ENCODE measurements around the gene ANKRD10.

ANKRD10 gene

GRCh38 chr13:110936519-110936918, 21.6 kb upstream of the ANKRD10 start:
- no peaks in the 10 kb centered on the region for H3K27me3 ChIP-seq (ENCODE audit: low read depth)
- H3K4me1 ChIP-seq = no peaks in the 10 kb centered on the region
- no peaks in the 10 kb centered on the region for H3K36me3 ChIP-seq (replicated peaks)
- in situ Hi-C loops (cut with MboI; ENCODE audit: low sequenced_read_pairs) = no loop called here
- peaks cover 2% of the 10 kb centered on the region; the same call in 1 of the 2 replicates for H3K9me3 ChIP-seq
- H3K4me3 ChIP-seq = no peak overlapping the region
- DNase-seq (ENCODE audit: low spot score in 2 of 2) = no peak

GRCh38 chr13:110932588-110932987, 17.7 kb upstream of the ANKRD10 start:
- in situ Hi-C loops (cut with MboI; ENCODE audit: low sequenced_read_pairs) = no loop called here

GRCh38 chr13:110929104-110929777, 14.4 kb upstream of the ANKRD10 start:
- in situ Hi-C loops (cut with MboI; ENCODE audit: low sequenced_read_pairs) = no loop called here
- DNase-seq (ENCODE audit: low spot score in 2 of 2) = no peak

More at GRCh38 chr13:110932588-110932987, 17.7 kb upstream of the ANKRD10 start:
- no peaks in the 10 kb centered on the region for H3K36me3 ChIP-seq (replicated peaks)
- no peak for DNase-seq (ENCODE audit: low spot score in 2 of 2)
- no peak overlapping the region for H3K4me3 ChIP-seq
- H3K27me3 ChIP-seq (ENCODE audit: low read depth) = peaks cover 13% of the 10 kb centered on the region
- H3K9me3 ChIP-seq = peaks cover 2% of the 10 kb centered on the region; the same call in 1 of the 2 replicates
- H3K4me1 ChIP-seq = no peaks in the 10 kb centered on the region

GRCh38 chr13:110925023-110925612, 10.2 kb upstream of the ANKRD10 start:
- H3K9me3 ChIP-seq = no peaks in the 10 kb centered on the region; the same call in 1 of the 2 replicates
- no peak overlapping the region for H3K4me3 ChIP-seq
- H3K27me3 ChIP-seq (ENCODE audit: low read depth) = peaks cover 8% of the 10 kb centered on the region
- in situ Hi-C loops (cut with MboI; ENCODE audit: low sequenced_read_pairs) = no loop called here
- no peaks in the 10 kb centered on the region for H3K36me3 ChIP-seq (replicated peaks)
- peak; percentile 29 to 60 for DNase-seq (ENCODE audit: low spot score in 2 of 2)
- peaks cover 6% of the 10 kb centered on the region for H3K4me1 ChIP-seq

More at GRCh38 chr13:110929104-110929777, 14.4 kb upstream of the ANKRD10 start:
- peaks cover 2% of the 10 kb centered on the region; the same call in 1 of the 2 replicates for H3K9me3 ChIP-seq
- H3K27me3 ChIP-seq (ENCODE audit: low read depth) = peaks cover 13% of the 10 kb centered on the region
- H3K4me1 ChIP-seq = peaks cover 6% of the 10 kb centered on the region
- no peaks in the 10 kb centered on the region for H3K36me3 ChIP-seq (replicated peaks)
- H3K4me3 ChIP-seq = no peak overlapping the region

- in situ Hi-C loops (cut with MboI; ENCODE audit: low sequenced_read_pairs) = no loop called here
Measured at GRCh38 chr13:110924639-110924934, 9.7 kb upstream of the ANKRD10 start.

GRCh38 chr13:110923777-110924638, 9.1 kb upstream of the ANKRD10 start:
- H3K9me3 ChIP-seq = no peaks in the 10 kb centered on the region
- H3K4me3 ChIP-seq = no peak overlapping the region
- in situ Hi-C loops (cut with MboI; ENCODE audit: low sequenced_read_pairs) = no loop called here
- peaks cover 6% of the 10 kb centered on the region for H3K4me1 ChIP-seq
- no peaks in the 10 kb centered on the region for H3K36me3 ChIP-seq (replicated peaks)
- DNase-seq (ENCODE audit: low spot score in 2 of 2) = no peak
- H3K27me3 ChIP-seq (ENCODE audit: low read depth) = peaks cover 4% of the 10 kb centered on the region; the same call in 1 of the 2 replicates

More at GRCh38 chr13:110924639-110924934, 9.7 kb upstream of the ANKRD10 start:
- DNase-seq (ENCODE audit: low spot score in 2 of 2) = no peak
- peaks cover 6% of the 10 kb centered on the region for H3K4me1 ChIP-seq
- H3K9me3 ChIP-seq = no peaks in the 10 kb centered on the region
- H3K36me3 ChIP-seq (replicated peaks) = no peaks in the 10 kb centered on the region
- no peak overlapping the region for H3K4me3 ChIP-seq
- peaks cover 4% of the 10 kb centered on the region; the same call in 1 of the 2 replicates for H3K27me3 ChIP-seq (ENCODE audit: low read depth)

GRCh38 chr13:110923086-110923485, 8.2 kb upstream of the ANKRD10 start:
- peaks cover 6% of the 10 kb centered on the region for H3K4me1 ChIP-seq
- H3K27me3 ChIP-seq (ENCODE audit: low read depth) = peaks cover 3% of the 10 kb centered on the region; the same call in 1 of the 2 replicates
- no peak overlapping the region for H3K4me3 ChIP-seq
- no peaks in the 10 kb centered on the region for H3K9me3 ChIP-seq
- no peak for DNase-seq (ENCODE audit: low spot score in 2 of 2)
- in situ Hi-C loops (cut with MboI; ENCODE audit: low sequenced_read_pairs) = no loop called here
- H3K36me3 ChIP-seq (replicated peaks) = no peaks in the 10 kb centered on the region

GRCh38 chr13:110922506-110922905, 7.6 kb upstream of the ANKRD10 start:
- no peak for DNase-seq (ENCODE audit: low spot score in 2 of 2)

GRCh38 chr13:110921695-110922094, 6.8 kb upstream of the ANKRD10 start:
- in situ Hi-C loops (cut with MboI; ENCODE audit: low sequenced_read_pairs) = no loop called here
- Histone ChIP-seq H3K27me3 (ENCODE audit: low read depth) (no peaks in the 10 kb centered on the region), H3K36me3 (replicated peaks) (no peaks in the 10 kb centered on the region), H3K4me1 (peaks cover 6% of the 10 kb centered on the region), H3K9me3 (no peaks in the 10 kb centered on the region), H3K4me3 (no peak overlapping the region)
- no peak for DNase-seq (ENCODE audit: low spot score in 2 of 2)

More at GRCh38 chr13:110922506-110922905, 7.6 kb upstream of the ANKRD10 start:
- H3K36me3 ChIP-seq (replicated peaks) = no peaks in the 10 kb centered on the region
- H3K27me3 ChIP-seq (ENCODE audit: low read depth) = no peaks in the 10 kb centered on the region; the same call in 1 of the 2 replicates
- in situ Hi-C loops (cut with MboI; ENCODE audit: low sequenced_read_pairs) = no loop called here
- H3K9me3 ChIP-seq = no peaks in the 10 kb centered on the region
- peaks cover 6% of the 10 kb centered on the region for H3K4me1 ChIP-seq
- H3K4me3 ChIP-seq = no peak overlapping the region

- Histone ChIP-seq H3K27me3 (ENCODE audit: low read depth) (no peaks in the 10 kb centered on the region), H3K4me3 (no peak overlapping the region), H3K36me3 (replicated peaks) (no peaks in the 10 kb centered on the region), H3K4me1 (peaks cover 9% of the 10 kb centered on the region), H3K9me3 (no peaks in the 10 kb centered on the region)
- no peak for DNase-seq (ENCODE audit: low spot score in 2 of 2)
- in situ Hi-C loops (cut with MboI; ENCODE audit: low sequenced_read_pairs) = no loop called here
Measured at GRCh38 chr13:110921209-110921608, 6.3 kb upstream of the ANKRD10 start.

- Histone ChIP-seq H3K36me3 (replicated peaks) (no peaks in the 10 kb centered on the region), H3K4me1 (peaks cover 7% of the 10 kb centered on the region; the same call in 1 of the 2 replicates), H3K9me3 (no peaks in the 10 kb centered on the region), H3K27me3 (ENCODE audit: low read depth) (no peaks in the 10 kb centered on the region), H3K4me3 (no peak overlapping the region)
- in situ Hi-C loops (cut with MboI; ENCODE audit: low sequenced_read_pairs) = no loop called here
- no peak for DNase-seq (ENCODE audit: low spot score in 2 of 2)
Measured at GRCh38 chr13:110920038-110920437, 5.2 kb upstream of the ANKRD10 start.

GRCh38 chr13:110916301-110917142, 1.7 kb upstream of the ANKRD10 start:
- no peaks in the 10 kb centered on the region for H3K27me3 ChIP-seq (ENCODE audit: low read depth)
- H3K9me3 ChIP-seq = no peaks in the 10 kb centered on the region
- H3K4me3 ChIP-seq = peak overlapping the region; percentile 100
- peaks cover 18% of the 10 kb centered on the region for H3K4me1 ChIP-seq
- no peak for DNase-seq (ENCODE audit: low spot score in 2 of 2)
- in situ Hi-C loops (cut with MboI; ENCODE audit: low sequenced_read_pairs) = no loop called here
- no peaks in the 10 kb centered on the region for H3K36me3 ChIP-seq (replicated peaks)

GRCh38 chr13:110915874-110916206, 971 bp upstream of the ANKRD10 start:
- H3K36me3 ChIP-seq (replicated peaks) = no peaks in the 10 kb centered on the region
- DNase-seq (ENCODE audit: low spot score in 2 of 2) = no peak
- H3K27me3 ChIP-seq (ENCODE audit: low read depth) = no peaks in the 10 kb centered on the region
- H3K9me3 ChIP-seq = no peaks in the 10 kb centered on the region
- peaks cover 18% of the 10 kb centered on the region for H3K4me1 ChIP-seq
- H3K4me3 ChIP-seq = peak overlapping the region; percentile 100
- in situ Hi-C loops (cut with MboI; ENCODE audit: low sequenced_read_pairs) = no loop called here

Measured in HAP-1 (cell line).